PC-3 (cell line): ENCODE results near the gene CYB5B. TPM values are rescaled to one million over a fixed set of nuclear protein-coding genes. Genes with fewer than 3 reads are reported as not detected.

Experiments used
- ATAC-seq: fragments of 200-7000 bp; cut with Tn5 transposase; 2 replicates; pipeline ENCODE4 v1.9.1; 2020; ENCODE audit warnings: mild to moderate bottlenecking, moderate library complexity
- BruUV-seq: library from RNA; stranded (reverse); fragments of 400-500 nt; replicated peaks from 2 replicates; lab custom pipeline; 2021; lab: Mats Ljungman, UMichigan
- CTCF ChIA-PET: fragments of 300-600 bp; sonication (Branson Sonifier 250); formaldehyde crosslinking; loops from one replicate; lab custom pipeline; 2022; ENCODE audit warnings: antibody characterized with exemption; lab: Charles Lee
- POLR2A ChIA-PET: fragments of 300-600 bp; sonication (Branson Sonifier 250); formaldehyde crosslinking; loops from one replicate; lab custom pipeline; 2022; ENCODE audit warnings: antibody characterized with exemption; ENCODE audit not compliant: unreplicated experiment; lab: Charles Lee
- DNase-seq: peaks from one replicate; pipeline ENCODE4 v3.0.0-alpha.2; 2015
- H2AFZ ChIP-seq: fragments of 300-600 bp; sonication (generic); 2 replicates; pipeline ENCODE4 v1.6.0; 2016; ENCODE audit warnings: antibody characterized with exemption, low read length
- H3F3A ChIP-seq: fragments of 300-600 bp; sonication (generic); one replicate; pipeline ENCODE4 v1.6.0; 2017; ENCODE audit warnings: antibody characterized with exemption, low read length, control low read depth, mild to moderate bottlenecking; ENCODE audit not compliant: unreplicated experiment
- H3K27ac ChIP-seq: fragments of 300-600 bp; sonication (generic); 2 replicates; pipeline ENCODE4 v1.5.1; 2016; ENCODE audit warnings: mild to moderate bottlenecking, low read length
- H3K27me3 ChIP-seq: fragments of 300-600 bp; sonication (generic); 2 replicates; pipeline ENCODE4 v1.6.1; 2016; ENCODE audit warnings: low read length, mixed read lengths
- H3K36me3 ChIP-seq: fragments of 300-600 bp; sonication (generic); 2 replicates; pipeline ENCODE4 v1.6.1; 2016; ENCODE audit warnings: low read depth, mixed run types, low read length, mixed read lengths
- H3K4me1 ChIP-seq: fragments of 300-600 bp; sonication (generic); 2 replicates; pipeline ENCODE4 v1.5.1; 2016; ENCODE audit warnings: low read length; ENCODE audit not compliant: insufficient read depth
- H3K4me2 ChIP-seq: fragments of 300-600 bp; sonication (generic); 2 replicates; pipeline ENCODE4 v1.6.0; 2016; ENCODE audit warnings: low read length
- H3K4me3 ChIP-seq: fragments of 300-600 bp; sonication (generic); 2 replicates; pipeline ENCODE4 v1.5.1; 2016; ENCODE audit warnings: mild to moderate bottlenecking, low read length, mixed read lengths
- H3K79me2 ChIP-seq: fragments of 300-600 bp; sonication (generic); 2 replicates; pipeline ENCODE4 v1.6.1; 2017; ENCODE audit warnings: low read length, mixed read lengths
- H3K9ac ChIP-seq: fragments of 300-600 bp; sonication (generic); 2 replicates; pipeline ENCODE4 v1.6.0; 2016; ENCODE audit warnings: mild to moderate bottlenecking, low read length
- H3K9me2 ChIP-seq: fragments of 300-600 bp; sonication (generic); replicated peaks from 2 replicates; pipeline ENCODE4 v1.6.1; 2016; ENCODE audit warnings: mixed run types, low read length, mixed read lengths
- H3K9me3 ChIP-seq: fragments of 300-600 bp; sonication (generic); 2 replicates; pipeline ENCODE4 v1.6.1; 2016; ENCODE audit warnings: low read length, mixed read lengths
- H4K20me1 ChIP-seq: fragments of 300-600 bp; sonication (generic); 2 replicates; pipeline ENCODE4 v1.6.1; 2016; ENCODE audit warnings: low read length, mixed read lengths
- CTCF ChIP-seq: fragments of 300-600 bp; sonication (generic); conservative IDR thresholded peaks from 2 replicates; pipeline ENCODE4 v1.5.1; 2017; ENCODE audit warnings: antibody characterized with exemption, low read depth, mild to moderate bottlenecking, low read length
- EZH2 ChIP-seq: fragments of 300-600 bp; sonication (generic); IDR thresholded peaks from one replicate; pipeline ENCODE4 v1.6.1; 2017; ENCODE audit warnings: antibody characterized with exemption, mild to moderate bottlenecking, low read length; ENCODE audit not compliant: unreplicated experiment
- EZH2phosphoT487 ChIP-seq: fragments of 300-600 bp; sonication (generic); IDR thresholded peaks from 2 replicates; pipeline ENCODE4 v1.6.1; 2018; ENCODE audit warnings: mild to moderate bottlenecking, antibody characterized with exemption, low read length, borderline replicate concordance
- intact Hi-C: fragments of 100-400 bp; cut with micrococcal nuclease; formaldehyde crosslinking; loops from 2 replicates; pipeline ENCODE4 v1.9.0; 2023
- total RNA-seq: library from RNA; depleted of rRNA; stranded (reverse); fragments of >200 nt; gene quantifications from 2 replicates; pipeline ENCODE4 v1.2.3, GENCODE V29; 2014

The CYB5B gene
- total RNA-seq, 1 experiment from 2014 or later = 64.5 TPM

GRCh38 chr16:69483611-69484010, 59.2 kb downstream of the CYB5B start:
- H3K4me3 ChIP-seq = no peak overlapping the region
- CTCF ChIA-PET = no interaction called here

DNA sequence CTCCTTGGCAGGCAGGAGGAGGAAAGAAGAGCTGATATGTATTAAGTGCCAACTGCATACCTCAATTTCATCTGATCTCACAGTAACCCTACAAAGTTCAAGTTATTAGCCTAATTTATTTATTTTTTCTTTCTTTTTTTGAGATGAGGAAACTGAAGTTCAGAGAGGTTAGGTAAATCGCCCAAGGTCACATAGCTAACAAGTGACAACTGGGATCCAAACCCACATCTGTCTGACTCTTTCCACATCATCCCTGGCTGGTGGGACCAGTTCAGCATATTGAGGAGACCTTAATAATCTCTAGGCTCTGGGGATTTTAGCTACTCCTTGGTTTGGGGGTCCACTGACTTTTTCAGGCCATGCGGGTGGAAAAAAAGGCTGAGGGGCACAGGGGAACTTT, 60.9 kb downstream of the CYB5B start:
- ChIA-PET CTCF (no interaction called here), POLR2A (no interaction called here)
- TF ChIP-seq EZH2phosphoT487 (no peak), CTCF (no peak), EZH2 (no peak)
- Histone ChIP-seq H3K4me1 (no peaks in the 10 kb centered on the region), H3K4me3 (no peak overlapping the region), H3F3A (no peaks in the 10 kb centered on the region), H3K4me2 (no peak overlapping the region), H3K9ac (no peak overlapping the region), H3K27ac (no peak overlapping the region), H3K9me2 (no peaks in the 10 kb centered on the region), H3K27me3 (no peaks in the 10 kb centered on the region), H3K9me3 (no peaks in the 10 kb centered on the region), H3K79me2 (no peaks in the 10 kb centered on the region), H3K36me3 (no peaks in the 10 kb centered on the region), H2AFZ (no peak overlapping the region), H4K20me1 (no peaks in the 10 kb centered on the region)
- intact Hi-C loops = no loop called here
- ATAC-seq (no peak), DNase-seq (no peak)
- no TSS peak for BruUV-seq

More at GRCh38 chr16:69483611-69484010, 59.2 kb downstream of the CYB5B start:
- H2AFZ ChIP-seq = no peak overlapping the region
- no peak overlapping the region for H3K27ac ChIP-seq
- no peaks in the 10 kb centered on the region for H3K9me3 ChIP-seq
- H3K27me3 ChIP-seq = no peaks in the 10 kb centered on the region
- DNase-seq = no peak
- H4K20me1 ChIP-seq = no peaks in the 10 kb centered on the region
- intact Hi-C loops = no loop called here
- H3K4me2 ChIP-seq = no peak overlapping the region
- no peak for ATAC-seq
- H3K4me1 ChIP-seq = no peaks in the 10 kb centered on the region
- POLR2A ChIA-PET = no interaction called here
- no peak for TF ChIP-seq EZH2
- no peak for TF ChIP-seq EZH2phosphoT487
- TF ChIP-seq CTCF = no peak
- BruUV-seq = no TSS peak
- no peaks in the 10 kb centered on the region for H3K36me3 ChIP-seq
- H3K9ac ChIP-seq = no peak overlapping the region
- H3F3A ChIP-seq = no peaks in the 10 kb centered on the region
- H3K9me2 ChIP-seq = no peaks in the 10 kb centered on the region
- H3K79me2 ChIP-seq = no peaks in the 10 kb centered on the region

GRCh38 chr16:69485816-69486215, 61.4 kb downstream of the CYB5B start:
- H3K4me3 ChIP-seq = no peak overlapping the region
- H3K36me3 ChIP-seq = no peaks in the 10 kb centered on the region
- no peak overlapping the region for H2AFZ ChIP-seq
- TF ChIP-seq CTCF (no peak), EZH2phosphoT487 (no peak), EZH2 (no peak)
- no peaks in the 10 kb centered on the region for H3K9me2 ChIP-seq
- H3K27ac ChIP-seq = no peak overlapping the region
- no TSS peak for BruUV-seq
- no peaks in the 10 kb centered on the region for H3K4me1 ChIP-seq
- H3K9me3 ChIP-seq = no peaks in the 10 kb centered on the region
- intact Hi-C loops = no loop called here
- ChIA-PET CTCF (no interaction called here), POLR2A (no interaction called here)
- DNase-seq (no peak), ATAC-seq (no peak)
- H3K79me2 ChIP-seq = no peaks in the 10 kb centered on the region
- H3K27me3 ChIP-seq = no peaks in the 10 kb centered on the region
- H4K20me1 ChIP-seq = no peaks in the 10 kb centered on the region
- H3K9ac ChIP-seq = no peak overlapping the region
- H3F3A ChIP-seq = no peaks in the 10 kb centered on the region
- H3K4me2 ChIP-seq = no peak overlapping the region
